Fibroblast of the aortic adventitia (primary cell): ENCODE measurements around the gene PLA2G2F. TPM values are rescaled to one million over a fixed set of nuclear protein-coding genes. Genes with fewer than 3 reads are reported as not detected.

Experiments
- DNase-seq: peaks from one replicate; pipeline ENCODE4 v3.0.0-alpha.2; 2010; ENCODE audit warnings: low read depth
- H3K4me3 ChIP-seq: 2 replicates; pipeline ENCODE4 v1.5.1; 2011; ENCODE audit warnings: low read depth, mild to moderate bottlenecking, control low read depth, low read length, moderate library complexity
- CTCF ChIP-seq: IDR thresholded peaks from 2 replicates; pipeline ENCODE4 v1.5.1; 2011; ENCODE audit warnings: mild to moderate bottlenecking, low read length, control low read depth, inconsistent platforms; ENCODE audit not compliant: insufficient read depth
- total RNA-seq: library from RNA; depleted of rRNA; stranded (reverse); fragments of >200 nt; gene quantifications from 2 replicates; pipeline ENCODE4 v1.2.3, GENCODE V29; 2012; ENCODE audit warnings: low replicate concordance

Gene PLA2G2F
- total RNA-seq, 1 donor = not detected

DNA sequence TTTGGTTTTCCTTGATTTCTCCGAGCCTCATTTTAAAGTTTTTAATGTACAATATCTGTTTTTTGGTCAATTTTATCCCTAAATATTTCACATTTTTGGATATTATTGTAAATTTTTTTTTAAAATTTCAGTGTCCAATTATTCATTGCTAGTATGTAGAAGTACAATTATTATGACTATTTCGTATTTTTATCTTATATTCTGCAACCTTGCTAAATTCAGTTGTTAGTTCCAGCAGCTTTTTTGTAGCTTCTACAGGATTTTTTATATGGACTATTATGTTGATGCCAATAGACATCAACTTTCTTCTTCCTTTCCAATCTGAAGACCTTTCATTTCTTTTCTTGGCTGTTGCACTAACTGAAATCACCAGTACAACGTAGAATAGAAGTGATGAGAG lies 4.1 kb upstream of the PLA2G2F start:
- TF ChIP-seq CTCF = no peak
- H3K4me3 ChIP-seq = no peak overlapping the region
- DNase-seq = no peak

- no peak for TF ChIP-seq CTCF
- no peak overlapping the region for H3K4me3 ChIP-seq
- no peak for DNase-seq
Observed at GRCh38 chr1:20136249-20136648, 2.9 kb upstream of the PLA2G2F start.

DNA sequence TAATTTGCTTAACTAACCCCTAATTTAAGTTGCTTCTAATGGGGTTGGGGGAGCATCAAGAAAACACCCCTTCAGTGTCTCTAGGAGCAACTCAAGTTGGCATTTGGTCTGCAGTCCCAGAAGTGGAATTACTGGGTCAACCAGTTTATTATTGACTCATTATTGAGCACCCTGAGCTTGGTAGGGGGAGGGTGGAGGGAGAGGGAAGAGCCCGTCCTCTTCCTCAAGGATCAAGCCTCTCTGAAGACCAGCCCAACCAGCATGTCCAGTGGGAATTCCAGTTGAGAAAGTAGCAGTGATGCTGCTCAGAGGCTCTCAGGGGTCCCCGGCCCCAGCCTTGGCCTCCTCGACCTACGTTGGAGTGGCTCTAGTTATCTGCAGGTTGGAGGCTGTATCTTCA lies 2.1 kb upstream of the PLA2G2F start:
- no peak for TF ChIP-seq CTCF
- H3K4me3 ChIP-seq = no peak overlapping the region
- no peak for DNase-seq

- H3K4me3 ChIP-seq = no peak overlapping the region
- TF ChIP-seq CTCF = no peak
- DNase-seq = no peak
Observed at GRCh38 chr1:20137604-20138003, 1.5 kb upstream of the PLA2G2F start.

DNA sequence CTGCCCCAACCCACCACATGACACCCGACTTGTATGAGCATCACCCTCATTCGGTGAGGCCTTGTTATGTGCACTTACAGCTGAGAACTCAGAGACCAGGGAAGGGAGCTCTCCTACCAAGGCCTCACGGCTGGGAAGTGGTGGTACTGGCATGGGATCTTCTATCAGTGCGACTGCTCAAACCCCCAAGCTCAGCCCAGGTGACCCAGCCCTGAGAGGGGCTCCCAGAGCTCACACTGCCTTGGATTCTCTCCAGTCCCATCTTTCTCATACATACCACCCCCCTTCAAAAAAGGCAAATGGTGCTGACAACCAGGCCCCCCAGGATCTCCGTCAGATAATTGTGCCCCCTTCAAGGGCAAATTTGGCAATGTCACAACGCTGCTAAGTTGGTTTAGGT lies 777 bp upstream of the PLA2G2F start:
- H3K4me3 ChIP-seq = no peak overlapping the region
- DNase-seq = no peak
- TF ChIP-seq CTCF = no peak

DNA sequence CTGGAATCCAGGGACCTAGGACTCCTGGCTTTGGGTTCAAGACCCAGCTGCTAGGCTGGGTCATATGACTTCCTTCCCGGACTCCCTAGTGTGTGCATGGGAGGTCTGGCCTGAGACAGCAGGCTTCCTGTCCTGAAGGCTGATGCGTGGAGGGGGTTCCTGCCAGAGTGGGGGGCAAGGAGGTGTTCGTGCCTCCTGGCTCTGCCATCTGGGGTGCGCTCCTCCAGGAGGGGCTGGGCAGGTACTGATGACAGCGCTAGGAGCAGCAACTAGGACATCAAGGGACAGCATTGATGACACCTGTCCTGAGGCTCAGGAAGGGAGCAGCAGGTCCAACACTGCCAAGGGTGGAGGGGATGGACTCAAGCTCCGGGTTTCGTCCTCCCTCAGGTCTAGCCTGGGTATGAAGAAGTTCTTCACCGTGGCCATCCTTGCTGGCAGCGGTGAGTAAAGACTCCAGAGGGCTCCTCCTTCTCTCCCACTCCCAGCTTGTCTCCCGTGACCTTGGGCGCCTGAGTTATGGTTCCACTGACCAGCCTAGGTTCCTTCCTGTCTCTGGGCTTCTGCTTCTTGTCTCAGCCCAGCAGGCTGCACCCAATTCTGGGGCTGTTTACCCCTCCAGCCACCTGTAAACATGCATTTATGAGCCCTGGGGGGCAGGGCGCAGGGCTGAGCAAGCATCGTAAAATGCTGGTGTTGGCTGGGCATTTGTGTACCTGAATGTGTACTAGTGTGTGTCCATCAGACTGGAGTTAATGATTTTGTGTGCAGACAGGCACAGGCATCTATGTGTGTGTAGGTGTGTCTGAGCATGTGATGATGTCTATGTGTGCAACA lies 871 bp downstream of the PLA2G2F start:
- no peak for DNase-seq
- TF ChIP-seq CTCF = no peak

GRCh38 chr1:20141001-20141400 lies 1.9 kb downstream of the PLA2G2F start:
- DNase-seq = no peak
- no peak overlapping the region for H3K4me3 ChIP-seq
- no peak for TF ChIP-seq CTCF

More for the DNA sequence above, 871 bp downstream of the PLA2G2F start:
- H3K4me3 ChIP-seq = no peak overlapping the region
